HG02973 (cell line): ENCODE measurements around the gene PWP2.
"Not testable (repeated sequence)": the region's sequence is repeated elsewhere in the genome, so short reads cannot be mapped to it uniquely, and the experiment has no call there.

Source experiments
- ATAC-seq: cut with Tn5 transposase; IDR thresholded peaks from one replicate; pipeline ENCODE4 v1.9.1; 2021; ENCODE audit warnings: moderate library complexity; ENCODE audit not compliant: unreplicated experiment

PWP2 gene

DNA sequence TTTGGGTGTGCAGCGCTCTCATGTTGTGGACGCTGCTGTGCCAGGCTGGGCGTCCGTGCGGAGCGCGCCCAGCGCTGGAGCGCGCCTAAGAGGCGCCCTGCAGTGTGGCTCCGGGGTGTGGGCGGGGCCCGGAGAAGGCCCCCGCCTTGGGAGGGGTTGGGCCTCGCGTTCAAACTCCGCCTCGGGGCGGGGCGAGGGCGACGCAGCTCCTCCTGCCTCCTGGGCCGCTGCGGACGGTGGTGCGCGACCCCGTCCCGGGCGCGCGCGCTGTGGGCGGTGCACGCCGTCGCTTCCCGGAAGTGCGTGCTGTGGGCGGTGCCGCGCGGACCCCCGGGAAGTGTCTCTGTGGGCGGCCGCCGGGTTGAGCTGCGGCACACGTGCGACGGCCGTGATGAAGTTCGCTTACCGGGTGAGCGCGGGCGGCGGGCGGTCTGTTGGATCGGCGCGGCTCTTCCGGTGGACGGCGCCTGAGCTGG is at the start of gene PWP2:
Gene PWP2, plus strand, starts transcription at position 374 of the 476 bp plus-strand sequence. Its CDS starts 18 bp downstream, at position 392.
- not testable (repeated sequence) for ATAC-seq

DNA sequence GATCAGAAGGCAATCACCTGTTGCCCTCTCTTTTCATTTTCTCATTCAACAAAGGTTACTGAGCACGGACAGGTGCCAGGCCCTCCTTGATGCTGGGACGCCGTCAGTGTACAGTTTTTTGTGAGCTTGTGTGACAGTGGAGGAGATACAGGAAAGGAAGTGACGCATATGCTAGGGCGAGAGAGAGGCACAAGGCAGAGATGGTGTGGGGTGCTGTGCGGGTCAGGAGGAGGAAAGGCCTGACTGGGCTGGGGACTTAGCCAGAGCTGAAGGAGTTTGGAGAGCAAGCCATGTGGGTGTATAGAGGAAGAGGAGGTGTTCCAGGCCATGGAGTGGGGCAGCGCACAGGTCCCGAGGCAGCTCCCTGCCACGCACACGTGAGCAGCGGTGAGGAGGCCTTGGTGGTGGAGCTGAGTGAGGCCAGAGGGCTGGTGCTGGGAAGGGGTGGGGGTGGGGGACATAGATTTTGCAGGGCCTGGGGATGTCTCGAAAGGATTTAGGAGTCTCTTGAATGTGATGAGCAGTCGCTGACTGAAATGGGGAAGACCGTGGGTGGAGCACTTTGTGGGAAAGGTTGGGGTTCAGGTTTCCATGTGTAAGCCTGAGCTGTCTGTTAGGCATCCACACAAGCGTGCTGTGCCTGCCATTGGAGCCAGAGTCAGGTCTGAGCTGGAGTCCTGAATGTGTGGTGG is 49.1 kb upstream of the PWP2 start:
- no peak for ATAC-seq

DNA sequence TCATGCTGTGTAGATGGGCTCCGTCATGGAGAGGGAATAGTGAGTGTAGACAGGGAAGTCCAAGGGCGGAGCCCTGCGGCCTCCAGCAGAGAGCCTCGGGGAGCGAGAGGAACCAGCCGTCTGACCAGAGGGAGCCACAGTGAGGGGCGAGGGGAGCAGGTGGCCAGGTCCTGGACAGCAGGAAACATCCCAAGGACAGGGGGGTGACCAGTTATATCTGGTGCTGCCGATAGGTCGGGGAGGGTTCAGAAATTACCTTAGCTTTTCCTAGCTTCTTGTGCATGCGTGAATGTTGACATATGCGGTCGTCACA is 48.6 kb upstream of the PWP2 start:
- ATAC-seq = no peak

DNA sequence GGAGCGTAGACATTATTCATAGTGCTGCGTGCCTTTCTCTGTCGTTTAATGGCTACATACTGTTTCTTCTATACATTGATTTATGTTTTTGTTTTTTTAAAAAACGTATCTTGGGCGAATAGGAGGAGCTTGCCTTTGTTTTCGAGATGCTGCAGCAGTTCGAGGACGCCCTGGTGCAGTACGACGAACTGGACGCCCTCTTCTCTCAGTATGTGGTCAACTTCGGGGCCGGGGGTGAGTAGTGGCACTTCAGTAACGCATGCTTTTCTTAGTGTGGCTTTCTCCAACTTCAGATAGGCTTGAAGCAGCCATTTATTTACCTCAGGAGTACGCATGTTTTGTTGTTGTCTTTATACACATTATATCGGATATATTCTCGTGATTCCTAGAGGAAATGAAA is 48.2 kb upstream of the PWP2 start:
- ATAC-seq = no peak

DNA sequence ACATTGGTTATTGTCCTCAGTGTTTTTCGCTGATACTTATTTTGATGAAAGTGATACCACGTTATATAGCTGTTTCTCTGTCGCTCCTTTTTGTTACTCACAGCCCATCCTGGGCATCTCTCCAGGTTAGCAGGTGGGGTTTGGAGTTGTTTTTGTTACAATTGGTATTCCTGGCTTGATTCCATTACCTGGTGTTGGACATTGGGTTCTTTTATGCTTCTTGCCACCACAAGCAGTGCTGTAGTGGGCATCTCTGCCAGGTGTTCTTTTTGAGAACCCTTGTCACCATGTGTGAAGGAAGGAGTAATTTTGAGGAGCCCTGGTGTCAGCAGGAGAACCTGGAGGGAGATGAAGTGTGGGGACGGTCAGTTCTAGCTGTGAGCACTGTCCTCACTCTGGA is 47.5 kb upstream of the PWP2 start:
- ATAC-seq = no peak

DNA sequence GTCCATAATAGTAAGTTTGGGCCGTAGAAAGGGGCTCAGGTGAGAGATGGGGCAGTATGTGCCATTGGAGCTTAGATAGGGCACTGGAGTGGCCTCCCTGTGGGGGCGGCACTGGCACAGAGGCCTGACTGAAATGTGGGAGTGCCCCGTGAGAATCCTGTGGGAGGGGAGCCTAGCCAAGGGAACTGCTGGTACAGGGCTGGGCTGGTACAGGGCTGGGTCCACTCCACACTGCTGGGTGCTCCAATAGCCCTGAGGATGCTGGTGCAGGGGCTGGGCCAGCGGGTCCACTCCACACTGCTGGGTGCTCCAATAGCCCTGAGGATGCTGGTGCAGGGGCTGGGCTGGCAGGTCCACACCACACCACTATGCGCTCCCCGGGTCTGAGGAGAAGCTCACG is 44.8 kb upstream of the PWP2 start:
- ATAC-seq = no peak

DNA sequence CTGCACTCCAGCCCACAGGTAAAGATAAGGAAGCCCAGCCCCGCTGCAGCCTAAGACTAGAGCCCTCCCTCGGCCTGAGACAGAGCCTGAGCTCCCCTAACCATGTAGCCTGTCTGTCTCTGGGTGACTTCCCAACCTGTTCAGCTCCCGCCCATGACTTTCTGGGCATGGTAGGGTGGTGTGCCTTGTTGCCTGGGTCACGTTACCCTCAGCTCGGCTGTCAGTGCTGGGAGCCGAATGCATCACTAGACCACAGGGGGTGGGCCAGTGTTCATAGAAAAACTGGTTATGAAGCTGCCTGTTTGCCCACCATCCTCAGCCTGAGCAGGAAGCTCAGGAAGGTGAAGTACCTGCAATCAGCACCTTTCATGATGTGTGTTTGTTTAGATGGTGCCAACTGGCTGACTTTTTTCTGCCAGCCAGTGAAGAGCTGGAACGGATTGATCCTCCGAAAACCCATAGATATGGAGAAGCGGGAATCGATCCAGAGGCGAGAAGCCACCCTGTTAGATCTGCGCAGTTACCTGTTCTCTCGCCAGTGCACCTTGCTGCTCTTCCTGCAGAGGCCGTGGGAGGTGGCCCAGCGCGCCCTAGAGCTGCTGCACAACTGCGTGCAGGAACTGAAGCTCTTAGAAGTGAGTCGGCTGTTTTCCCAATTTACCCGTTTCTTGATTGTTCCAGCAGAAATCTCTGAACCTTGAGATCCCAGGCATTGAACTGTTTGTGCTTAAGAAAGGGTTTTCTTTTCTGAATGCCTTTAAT is 43.9 kb upstream of the PWP2 start:
- ATAC-seq = no peak

DNA sequence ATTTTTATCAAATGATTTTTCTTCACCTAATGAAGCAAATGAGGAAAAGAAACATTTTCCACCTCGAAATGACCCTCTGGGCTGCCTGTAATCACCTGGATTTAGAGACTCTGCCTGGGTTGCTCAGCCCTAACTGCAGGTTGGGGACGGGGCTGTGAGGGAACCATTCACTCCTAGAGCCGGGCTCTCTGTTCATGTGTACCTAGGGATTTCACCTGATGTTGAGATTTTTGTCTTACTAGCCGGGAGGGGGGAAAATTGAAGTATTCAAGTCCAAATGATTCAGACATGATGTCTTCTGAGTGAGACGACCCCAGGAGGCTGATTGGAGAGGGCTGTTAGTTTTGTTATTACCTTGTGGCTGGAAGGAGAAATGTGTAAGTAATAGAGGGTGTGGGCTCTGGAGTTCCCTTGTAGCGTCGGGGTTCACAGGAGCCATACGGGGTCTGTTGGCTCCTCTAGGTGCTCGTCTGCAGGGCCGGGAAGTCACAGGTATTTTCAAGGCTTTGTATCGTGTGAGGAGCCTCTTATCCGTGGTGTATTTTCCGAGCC is 42.3 kb upstream of the PWP2 start:
- no peak for ATAC-seq

DNA sequence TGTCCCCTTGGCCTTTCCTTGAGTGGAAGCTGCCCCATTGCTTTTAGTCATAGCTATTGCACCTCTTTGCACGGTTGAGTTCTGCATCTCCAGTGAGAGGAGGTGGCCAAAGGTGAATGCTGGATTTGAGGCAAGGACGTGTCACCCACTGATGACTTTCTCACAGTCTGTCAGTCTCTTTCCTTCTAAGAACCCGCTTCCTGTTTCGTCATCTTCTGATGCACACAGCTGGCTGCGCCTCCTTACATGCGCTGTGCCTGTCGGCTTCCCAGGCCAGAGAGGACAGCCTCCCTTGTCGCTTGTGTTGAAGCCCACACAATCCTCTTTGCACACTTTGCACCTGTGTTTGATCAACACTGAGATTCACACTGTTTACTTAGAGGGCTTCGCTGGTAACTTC is 41.8 kb upstream of the PWP2 start:
- no peak for ATAC-seq

DNA sequence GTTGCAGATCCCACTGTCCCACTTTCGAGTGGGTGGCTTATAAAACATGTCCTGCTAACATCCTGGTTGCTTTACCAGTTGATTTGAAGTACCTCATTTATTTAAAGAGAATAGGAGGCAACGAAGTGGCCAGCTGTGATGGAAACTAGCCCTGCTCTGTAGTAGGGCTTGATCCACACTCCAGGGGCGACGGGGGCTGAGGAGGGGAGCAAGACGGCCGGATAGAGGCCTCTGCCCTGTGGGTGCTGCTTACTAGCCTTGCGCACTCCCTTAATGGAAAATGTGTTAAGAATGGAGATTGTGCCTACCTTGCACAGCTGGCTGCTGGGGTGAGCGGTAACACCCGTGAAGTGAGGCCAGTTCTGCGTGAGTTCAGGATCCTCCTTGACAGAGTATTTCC is 41.1 kb upstream of the PWP2 start:
- ATAC-seq = no peak

DNA sequence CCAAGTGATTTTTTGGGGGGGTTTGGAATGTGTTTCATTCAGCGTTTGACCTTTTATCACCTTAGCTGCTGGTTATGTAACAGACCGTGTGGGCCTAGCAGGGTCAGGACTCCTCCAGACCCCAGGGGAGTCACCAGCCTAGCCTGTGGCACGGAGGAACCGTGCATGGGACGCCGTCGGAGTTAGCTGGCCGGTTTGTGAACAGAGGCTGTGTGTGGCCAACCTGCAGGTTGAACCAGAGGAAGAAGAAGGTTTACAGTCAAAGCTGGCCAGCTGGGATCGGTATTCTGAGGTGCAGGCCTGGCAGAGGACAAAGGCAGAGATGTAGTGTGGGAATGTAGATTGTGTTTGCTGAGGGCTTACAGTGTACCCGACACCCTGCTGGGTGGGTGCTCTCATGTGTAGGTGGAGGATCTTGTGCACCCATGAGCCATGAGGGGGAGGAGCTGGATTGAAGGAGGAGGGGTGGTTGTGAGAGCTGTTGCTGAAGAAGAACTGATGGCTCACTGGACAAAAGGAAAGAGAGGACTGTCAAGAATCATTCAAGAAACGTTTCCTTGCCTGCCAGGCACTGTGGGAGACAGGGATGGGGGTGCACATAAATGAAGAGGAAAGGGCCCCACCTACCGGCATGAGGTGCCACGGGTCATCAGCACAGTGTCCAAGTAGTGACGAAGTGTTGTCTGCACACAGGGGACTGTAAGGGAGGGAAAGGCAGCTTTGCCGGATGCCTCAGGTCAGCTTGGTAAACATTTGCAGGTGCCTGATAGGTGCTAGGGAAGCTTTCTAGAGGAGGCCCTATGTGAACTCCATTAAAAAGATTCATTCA is 40.0 kb upstream of the PWP2 start:
- ATAC-seq = no peak

DNA sequence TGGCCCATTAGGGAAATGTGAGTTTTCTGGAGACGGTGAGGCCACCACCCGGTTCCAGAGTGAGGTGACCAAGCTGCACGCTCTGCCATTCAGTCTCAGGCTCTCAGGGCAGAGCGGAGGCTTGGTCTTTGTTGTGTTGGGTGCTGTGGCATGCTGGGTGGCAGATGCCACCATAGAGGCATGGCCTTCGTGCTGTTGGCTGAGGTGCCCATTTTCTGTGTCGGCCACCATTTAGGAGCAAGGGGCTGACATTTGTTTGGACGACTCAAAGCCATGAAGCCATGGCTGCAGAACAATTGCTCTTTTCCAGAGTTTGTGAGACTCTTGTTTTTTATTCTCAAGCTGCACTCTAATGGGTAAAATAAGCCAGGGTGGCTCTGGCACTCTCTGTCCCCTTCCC is 36.8 kb upstream of the PWP2 start:
- no peak for ATAC-seq

DNA sequence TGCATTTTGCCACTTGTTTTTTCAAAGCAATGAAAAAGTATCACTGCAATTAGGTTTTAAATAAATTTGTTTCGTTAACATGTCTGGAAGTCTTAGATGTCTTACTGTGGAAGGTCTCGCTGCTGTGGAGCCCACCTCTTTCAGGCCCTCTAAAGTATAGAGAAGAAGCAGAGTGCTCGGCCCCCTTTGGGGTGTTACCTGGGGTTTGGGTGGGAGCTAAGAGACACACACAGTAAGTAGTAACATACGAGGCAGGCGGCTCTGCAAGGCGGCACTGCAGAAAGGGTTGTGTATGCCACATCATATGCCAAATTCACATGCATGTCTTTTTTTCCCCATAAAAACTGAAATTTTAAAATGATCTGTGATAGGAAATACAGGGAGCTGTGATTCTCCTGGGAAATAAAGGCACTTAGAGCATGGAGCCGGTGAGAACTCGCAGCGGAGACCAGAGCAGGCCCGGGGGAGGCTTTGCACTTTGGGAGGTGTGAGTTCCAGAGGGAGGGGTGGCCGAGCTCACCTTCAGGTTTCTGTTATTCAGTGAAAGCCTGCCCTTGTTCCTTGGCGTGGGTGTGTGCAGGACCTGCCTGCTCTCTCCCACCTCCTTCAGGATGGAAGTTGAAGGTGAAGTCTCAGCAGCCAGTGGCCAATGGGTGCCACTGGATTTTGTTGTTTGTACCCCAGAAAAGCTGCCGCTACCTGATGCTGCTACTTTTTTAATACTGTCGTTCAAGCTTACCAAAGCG is 35.7 kb upstream of the PWP2 start:
- no peak for ATAC-seq

DNA sequence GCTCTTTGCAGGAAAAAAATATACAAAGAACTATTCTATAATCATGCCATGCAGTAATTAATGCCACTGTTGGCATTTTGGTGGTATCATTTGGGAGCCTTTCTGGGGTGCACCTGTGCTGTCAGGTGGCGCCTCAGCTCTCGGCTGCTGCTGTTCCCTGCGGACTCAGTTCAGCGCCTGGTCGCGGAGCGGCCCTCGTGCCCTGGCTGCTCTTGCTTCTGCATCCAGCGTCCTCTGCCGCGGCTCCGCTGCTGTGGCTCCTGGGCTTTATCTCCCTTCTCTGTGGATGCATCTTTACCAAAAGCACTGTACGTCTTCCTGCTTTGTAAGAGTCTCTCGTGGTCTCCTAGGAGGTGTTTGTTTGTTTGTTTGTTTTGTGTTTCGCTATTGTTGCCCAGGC is 35.1 kb upstream of the PWP2 start:
- ATAC-seq = no peak

DNA sequence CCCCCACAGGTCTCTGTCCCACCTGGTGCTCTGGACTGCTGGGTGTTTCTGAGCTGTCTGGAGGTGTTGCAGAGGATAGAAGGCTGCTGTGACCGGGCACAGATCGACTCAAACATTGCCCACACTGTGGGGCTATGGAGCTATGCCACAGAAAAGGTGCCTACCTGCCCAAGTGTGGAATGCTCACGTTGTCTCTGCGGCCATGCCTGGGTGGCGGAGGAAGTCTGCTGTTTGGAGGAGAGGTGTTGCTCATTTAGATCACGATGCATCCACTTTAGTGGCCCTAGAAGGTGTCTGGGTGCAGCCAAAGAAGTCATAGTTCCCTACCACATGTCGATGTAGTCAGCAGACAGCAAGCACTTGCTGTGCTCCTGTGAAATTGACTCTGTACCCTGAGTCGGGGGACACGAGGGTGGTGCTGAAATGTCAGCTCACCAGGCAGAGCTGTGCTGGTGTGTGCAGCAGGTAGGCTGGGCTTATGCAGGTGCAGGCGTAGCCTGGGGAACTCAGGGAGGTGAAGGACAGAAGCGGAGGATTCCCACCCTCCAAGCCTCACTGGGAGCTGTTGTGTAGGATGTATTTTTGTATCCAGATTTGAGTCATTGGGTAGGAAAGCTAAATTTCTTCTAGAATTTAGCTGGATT is 32.8 kb upstream of the PWP2 start:
- no peak for ATAC-seq

DNA sequence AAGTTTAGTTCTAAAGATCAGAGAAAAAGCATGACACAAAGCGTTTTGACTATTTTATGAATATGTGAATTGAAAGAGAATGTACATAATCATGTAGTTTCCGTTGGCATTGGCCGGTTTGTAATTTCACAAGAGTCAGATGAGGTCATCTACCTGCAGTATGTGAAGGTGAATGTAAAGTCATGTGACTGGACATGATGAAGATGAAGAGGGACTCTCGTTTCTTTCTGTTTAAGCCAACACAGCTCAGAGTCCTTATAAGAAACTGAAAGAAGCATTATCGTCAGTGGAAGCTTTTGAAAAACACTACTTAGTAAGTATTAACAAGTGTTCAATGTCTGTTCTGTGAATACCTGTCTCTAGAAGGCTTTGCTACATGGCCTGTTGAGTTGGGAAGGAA is 30.9 kb upstream of the PWP2 start:
- no peak for ATAC-seq

DNA sequence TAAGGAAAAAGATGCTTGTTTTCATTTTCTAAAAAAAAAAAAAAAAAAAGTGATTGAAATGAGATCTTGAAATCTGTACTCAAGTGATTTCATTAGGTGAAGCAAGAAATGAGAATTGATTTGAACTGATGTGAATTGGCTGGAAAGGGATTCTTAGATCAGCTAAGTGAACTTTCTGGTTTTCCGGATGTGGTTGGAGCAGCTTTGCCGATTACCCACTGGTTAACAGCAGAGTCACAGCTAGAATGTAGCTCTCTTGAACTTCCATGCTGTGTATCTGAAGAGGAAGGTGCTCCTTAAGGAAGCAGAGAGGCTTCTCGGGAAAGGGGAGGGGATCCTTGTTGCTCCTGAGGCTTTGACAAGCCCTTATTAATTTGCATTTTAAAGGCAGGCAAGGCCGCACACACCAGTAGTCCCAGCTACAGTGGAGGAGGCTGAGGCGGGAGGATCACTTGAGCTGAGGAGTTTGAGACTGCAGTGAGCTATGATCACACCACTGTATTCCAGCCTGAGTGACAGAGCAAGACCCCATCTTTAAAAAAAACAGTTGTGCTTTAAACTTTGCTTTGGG is 28.7 kb upstream of the PWP2 start:
- ATAC-seq = no peak

DNA sequence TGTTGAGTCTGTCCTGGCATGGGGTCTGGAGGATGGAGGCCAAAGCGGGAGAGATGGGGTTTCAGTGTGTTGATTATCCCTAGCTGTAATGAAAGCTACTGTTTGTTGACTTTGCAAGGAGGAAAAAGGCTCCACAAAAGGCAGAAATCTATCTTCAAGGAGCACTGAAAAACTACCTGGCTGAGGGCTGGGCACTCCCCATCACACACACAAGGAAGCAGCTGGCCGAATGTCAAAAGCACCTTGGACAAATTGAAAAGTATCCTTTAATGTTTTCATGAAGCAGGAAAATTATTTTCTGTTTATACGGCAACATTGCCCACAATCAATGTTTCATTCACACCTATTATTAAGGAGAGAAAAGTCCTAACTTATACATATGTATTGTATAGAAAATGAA is 27.8 kb upstream of the PWP2 start:
- ATAC-seq = no peak

DNA sequence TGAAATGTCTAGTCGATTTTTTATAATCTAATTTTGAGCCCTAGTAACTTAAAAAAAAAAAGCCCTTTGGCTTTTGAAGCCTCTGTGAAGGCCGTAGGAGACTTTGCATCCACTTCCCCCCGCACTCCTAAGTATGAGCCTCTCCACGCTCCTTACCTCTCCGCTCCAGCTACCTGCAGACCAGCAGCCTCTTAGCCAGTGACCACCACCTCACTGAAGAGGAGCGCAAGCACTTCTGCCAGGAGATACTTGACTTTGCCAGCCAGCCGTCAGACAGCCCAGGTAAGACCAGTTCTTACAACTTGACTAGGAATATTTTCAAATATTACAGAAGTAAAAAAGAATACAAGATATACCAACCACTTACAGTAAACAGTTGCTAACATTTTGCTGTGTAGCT is 27.4 kb upstream of the PWP2 start:
- no peak for ATAC-seq
